Activated naive CD8-positive, alpha-beta T cell (primary cell): ENCODE measurements around the gene UPK3B.
"Not testable (repeated sequence)": the region's sequence is repeated elsewhere in the genome, so short reads cannot be mapped to it uniquely, and the experiment has no call there.

ENCODE experiments used
- H3K27ac Mint-ChIP-seq: one replicate; pipeline ENCODE4 v1.8.0; 2021; ENCODE audit warnings: mixed read lengths
- H3K27me3 Mint-ChIP-seq: one replicate; pipeline ENCODE4 v1.8.0; 2021; ENCODE audit warnings: mixed read lengths
- H3K36me3 Mint-ChIP-seq: one replicate; pipeline ENCODE4 v1.8.0; 2021; ENCODE audit warnings: mixed read lengths
- H3K4me1 Mint-ChIP-seq: one replicate; pipeline ENCODE4 v1.8.0; 2021; ENCODE audit warnings: low read depth, mixed read lengths
- H3K4me3 Mint-ChIP-seq: one replicate; pipeline ENCODE4 v1.8.0; 2021; ENCODE audit warnings: mild to moderate bottlenecking, mixed read lengths
- H3K9me3 Mint-ChIP-seq: one replicate; pipeline ENCODE4 v1.8.0; 2021; ENCODE audit warnings: low read depth, mixed read lengths

The UPK3B gene

GRCh38 chr7:76509931-76510877 lies at the start of gene UPK3B:
Gene UPK3B (plus strand): TSS chr7:76510552. CDS start chr7:76510653, 101 bp downstream.
- H3K27me3 Mint-ChIP-seq = no peaks in the 10 kb centered on the region
- H3K36me3 Mint-ChIP-seq = peaks cover 2% of the 10 kb centered on the region
- no peaks in the 10 kb centered on the region for H3K9me3 Mint-ChIP-seq
- peaks cover 3% of the 10 kb centered on the region for H3K4me1 Mint-ChIP-seq
- no peak within 1 kb of the TSS for H3K27ac Mint-ChIP-seq
- no peak within 1 kb of the TSS for H3K4me3 Mint-ChIP-seq

- not testable (repeated sequence) for H3K27ac Mint-ChIP-seq, H3K4me1 Mint-ChIP-seq, H3K4me3 Mint-ChIP-seq, H3K36me3 Mint-ChIP-seq, H3K27me3 Mint-ChIP-seq, H3K9me3 Mint-ChIP-seq
These were observed 49.6 kb upstream of the UPK3B start for GRCh38 chr7:76460767-76461166.

- not testable (repeated sequence) for H3K27ac Mint-ChIP-seq, H3K9me3 Mint-ChIP-seq, H3K27me3 Mint-ChIP-seq, H3K4me1 Mint-ChIP-seq, H3K36me3 Mint-ChIP-seq
- H3K4me3 Mint-ChIP-seq = peak within 1 kb of the TSS; percentile 32
These were observed 48.8 kb upstream of the UPK3B start, which contains the start of gene DTX2 for GRCh38 chr7:76461464-76462101. Gene DTX2 (plus strand): TSS chr7:76461709. CDS start chr7:76480510, 18,801 bp downstream.

- H3K27ac Mint-ChIP-seq, H3K4me1 Mint-ChIP-seq, H3K36me3 Mint-ChIP-seq, H3K4me3 Mint-ChIP-seq, H3K9me3 Mint-ChIP-seq, H3K27me3 Mint-ChIP-seq: not testable (repeated sequence)
These were observed 48.0 kb upstream of the UPK3B start for GRCh38 chr7:76462271-76462882.

- H3K4me1 Mint-ChIP-seq, H3K4me3 Mint-ChIP-seq, H3K9me3 Mint-ChIP-seq, H3K36me3 Mint-ChIP-seq, H3K27ac Mint-ChIP-seq, H3K27me3 Mint-ChIP-seq: not testable (repeated sequence)
These were observed 45.4 kb upstream of the UPK3B start for GRCh38 chr7:76464959-76465358.

- H3K4me3 Mint-ChIP-seq, H3K27ac Mint-ChIP-seq, H3K4me1 Mint-ChIP-seq, H3K27me3 Mint-ChIP-seq, H3K36me3 Mint-ChIP-seq, H3K9me3 Mint-ChIP-seq: not testable (repeated sequence)
These were observed 44.4 kb upstream of the UPK3B start for GRCh38 chr7:76465950-76466349.

GRCh38 chr7:76467743-76468404 lies 42.5 kb upstream of the UPK3B start:
- H3K9me3 Mint-ChIP-seq, H3K4me1 Mint-ChIP-seq, H3K36me3 Mint-ChIP-seq, H3K27ac Mint-ChIP-seq, H3K4me3 Mint-ChIP-seq, H3K27me3 Mint-ChIP-seq: not testable (repeated sequence)

- not testable (repeated sequence) for H3K4me3 Mint-ChIP-seq, H3K9me3 Mint-ChIP-seq, H3K27ac Mint-ChIP-seq, H3K4me1 Mint-ChIP-seq, H3K27me3 Mint-ChIP-seq, H3K36me3 Mint-ChIP-seq
These were observed 38.7 kb upstream of the UPK3B start for GRCh38 chr7:76471556-76472221.

GRCh38 chr7:76473097-76473496 lies 37.3 kb upstream of the UPK3B start:
- H3K27me3 Mint-ChIP-seq, H3K27ac Mint-ChIP-seq, H3K4me1 Mint-ChIP-seq, H3K9me3 Mint-ChIP-seq, H3K36me3 Mint-ChIP-seq, H3K4me3 Mint-ChIP-seq: not testable (repeated sequence)

GRCh38 chr7:76476280-76476679 lies 34.1 kb upstream of the UPK3B start:
- not testable (repeated sequence) for H3K9me3 Mint-ChIP-seq, H3K4me3 Mint-ChIP-seq, H3K27ac Mint-ChIP-seq, H3K27me3 Mint-ChIP-seq, H3K36me3 Mint-ChIP-seq, H3K4me1 Mint-ChIP-seq

GRCh38 chr7:76476742-76477474 lies 33.4 kb upstream of the UPK3B start:
- not testable (repeated sequence) for H3K4me3 Mint-ChIP-seq, H3K27ac Mint-ChIP-seq, H3K4me1 Mint-ChIP-seq, H3K27me3 Mint-ChIP-seq, H3K36me3 Mint-ChIP-seq, H3K9me3 Mint-ChIP-seq

GRCh38 chr7:76479628-76480027 lies 30.7 kb upstream of the UPK3B start:
- not testable (repeated sequence) for H3K9me3 Mint-ChIP-seq, H3K27ac Mint-ChIP-seq

GRCh38 chr7:76480403-76481253 lies 29.7 kb upstream of the UPK3B start:
- H3K4me3 Mint-ChIP-seq, H3K36me3 Mint-ChIP-seq, H3K27ac Mint-ChIP-seq, H3K4me1 Mint-ChIP-seq, H3K9me3 Mint-ChIP-seq, H3K27me3 Mint-ChIP-seq: not testable (repeated sequence)

More at GRCh38 chr7:76479628-76480027, 30.7 kb upstream of the UPK3B start:
- not testable (repeated sequence) for H3K36me3 Mint-ChIP-seq, H3K4me1 Mint-ChIP-seq, H3K4me3 Mint-ChIP-seq, H3K27me3 Mint-ChIP-seq
